DMS114 treated with DMSO at 0.1 percent for 48 hours (cell line): ENCODE measurements around the gene TSKU.
"Not testable (repeated sequence)": the region's sequence is repeated elsewhere in the genome, so short reads cannot be mapped to it uniquely, and the experiment has no call there.

Experiments
- DNase-seq: peaks from one replicate; lab custom pipeline; 2025; ENCODE audit not compliant: unreplicated experiment; lab: John Stamatoyannopoulos, UW

Gene TSKU

GRCh38 chr11:76787911-76788596 lies 4.9 kb downstream of the TSKU start:
- no peak for DNase-seq

- no peak for DNase-seq
These were observed 5.7 kb downstream of the TSKU start for GRCh38 chr11:76788661-76789442.

- no peak for DNase-seq
These were observed 6.2 kb downstream of the TSKU start for GRCh38 chr11:76789443-76789719.

- DNase-seq, result no peak
These were observed 7.1 kb downstream of the TSKU start for GRCh38 chr11:76790251-76790650.

GRCh38 chr11:76791002-76791770 lies 8.0 kb downstream of the TSKU start:
- DNase-seq, result not testable (repeated sequence)

GRCh38 chr11:76791861-76792260 lies 8.7 kb downstream of the TSKU start:
- no peak for DNase-seq

- no peak for DNase-seq
These were observed 9.5 kb downstream of the TSKU start for GRCh38 chr11:76792505-76793264.

- DNase-seq, result no peak
These were observed 10.5 kb downstream of the TSKU start for GRCh38 chr11:76793391-76794291.

GRCh38 chr11:76794371-76795289 lies 11.5 kb downstream of the TSKU start:
- DNase-seq, result no peak

GRCh38 chr11:76795290-76795935 lies 12.3 kb downstream of the TSKU start:
- no peak for DNase-seq

GRCh38 chr11:76795936-76796441 lies 12.8 kb downstream of the TSKU start:
- DNase-seq, result no peak

GRCh38 chr11:76796511-76797198 lies 13.5 kb downstream of the TSKU start:
- DNase-seq, result no peak

GRCh38 chr11:76797341-76798201 lies 14.4 kb downstream of the TSKU start:
- no peak for DNase-seq

- DNase-seq, result no peak
These were observed 15.0 kb downstream of the TSKU start for GRCh38 chr11:76798202-76798581.

- DNase-seq, result no peak
These were observed 15.5 kb downstream of the TSKU start for GRCh38 chr11:76798671-76799065.

GRCh38 chr11:76799066-76799804 lies 16.1 kb downstream of the TSKU start:
- no peak for DNase-seq
